ENCODE measurements around the gene C11orf58. TPM values are rescaled to one million over a fixed set of nuclear protein-coding genes. Genes with fewer than 3 reads are reported as not detected.
A peak's percentile ranks its signal among the peaks of the same experiment; 100 is the strongest.

C11orf58 gene
- total RNA-seq, 1 experiment from 2014 or later = 157 TPM

DNA sequence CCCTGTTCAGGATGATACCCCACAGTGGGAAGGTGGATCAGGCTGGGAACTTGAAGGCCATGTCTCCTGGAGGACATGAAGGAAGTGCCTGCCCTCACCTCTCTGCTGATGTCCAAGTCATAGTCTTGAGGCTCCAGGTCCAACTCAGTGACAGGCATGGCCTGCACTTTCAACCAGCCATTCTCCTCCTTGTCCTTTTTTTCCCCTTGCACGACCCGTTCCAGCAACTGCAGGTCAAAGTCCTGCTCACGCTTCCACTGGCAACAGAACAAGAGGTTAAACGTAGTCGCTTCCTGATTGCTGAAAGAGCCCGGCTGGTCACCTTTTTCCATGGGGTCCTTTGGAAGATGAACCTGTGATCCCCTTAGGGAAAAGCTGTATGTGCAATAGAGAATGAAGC is 47.7 kb downstream of the C11orf58 start:
- no peak overlapping the region for H3K4me3 Mint-ChIP-seq (ENCODE audit: low read depth, unreplicated experiment)
- no peaks in the 10 kb centered on the region for H3K9me3 Mint-ChIP-seq (ENCODE audit: low read depth, unreplicated experiment)
- peak overlapping the region; percentile 42 for H3K27ac Mint-ChIP-seq (ENCODE audit: unreplicated experiment)
- H3K36me3 Mint-ChIP-seq (ENCODE audit: insufficient read depth, unreplicated experiment) = peaks cover 72% of the 10 kb centered on the region
- H3K27me3 Mint-ChIP-seq (ENCODE audit: unreplicated experiment) = no peaks in the 10 kb centered on the region
- BruUV-seq (replicated peaks) = no TSS peak
- intact Hi-C loops (cut with micrococcal nuclease; ENCODE audit: unreplicated experiment) = loop anchor here (5.0 kb wide), 2 partner anchors 96 to 276 kb away; no protein-coding TSS in a partner anchor
- DNase-seq = no peak
- CTCF ChIA-PET = interaction anchor here (0.6 to 1.3 kb wide), 3 partner anchors 24 to 154 kb away, joined by 3 to 5 read pairs (median 3); no protein-coding TSS in a partner anchor
- TF ChIP-seq, protein P1, sequence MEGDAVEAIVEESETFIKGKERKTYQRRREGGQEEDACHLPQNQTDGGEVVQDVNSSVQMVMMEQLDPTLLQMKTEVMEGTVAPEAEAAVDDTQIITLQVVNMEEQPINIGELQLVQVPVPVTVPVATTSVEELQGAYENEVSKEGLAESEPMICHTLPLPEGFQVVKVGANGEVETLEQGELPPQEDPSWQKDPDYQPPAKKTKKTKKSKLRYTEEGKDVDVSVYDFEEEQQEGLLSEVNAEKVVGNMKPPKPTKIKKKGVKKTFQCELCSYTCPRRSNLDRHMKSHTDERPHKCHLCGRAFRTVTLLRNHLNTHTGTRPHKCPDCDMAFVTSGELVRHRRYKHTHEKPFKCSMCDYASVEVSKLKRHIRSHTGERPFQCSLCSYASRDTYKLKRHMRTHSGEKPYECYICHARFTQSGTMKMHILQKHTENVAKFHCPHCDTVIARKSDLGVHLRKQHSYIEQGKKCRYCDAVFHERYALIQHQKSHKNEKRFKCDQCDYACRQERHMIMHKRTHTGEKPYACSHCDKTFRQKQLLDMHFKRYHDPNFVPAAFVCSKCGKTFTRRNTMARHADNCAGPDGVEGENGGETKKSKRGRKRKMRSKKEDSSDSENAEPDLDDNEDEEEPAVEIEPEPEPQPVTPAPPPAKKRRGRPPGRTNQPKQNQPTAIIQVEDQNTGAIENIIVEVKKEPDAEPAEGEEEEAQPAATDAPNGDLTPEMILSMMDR (IDR thresholded peaks at IDR 0.05; ENCODE audit: unreplicated experiment) = no peak
- peaks cover 81% of the 10 kb centered on the region for H3K4me1 Mint-ChIP-seq (ENCODE audit: low read depth, unreplicated experiment)

DNA sequence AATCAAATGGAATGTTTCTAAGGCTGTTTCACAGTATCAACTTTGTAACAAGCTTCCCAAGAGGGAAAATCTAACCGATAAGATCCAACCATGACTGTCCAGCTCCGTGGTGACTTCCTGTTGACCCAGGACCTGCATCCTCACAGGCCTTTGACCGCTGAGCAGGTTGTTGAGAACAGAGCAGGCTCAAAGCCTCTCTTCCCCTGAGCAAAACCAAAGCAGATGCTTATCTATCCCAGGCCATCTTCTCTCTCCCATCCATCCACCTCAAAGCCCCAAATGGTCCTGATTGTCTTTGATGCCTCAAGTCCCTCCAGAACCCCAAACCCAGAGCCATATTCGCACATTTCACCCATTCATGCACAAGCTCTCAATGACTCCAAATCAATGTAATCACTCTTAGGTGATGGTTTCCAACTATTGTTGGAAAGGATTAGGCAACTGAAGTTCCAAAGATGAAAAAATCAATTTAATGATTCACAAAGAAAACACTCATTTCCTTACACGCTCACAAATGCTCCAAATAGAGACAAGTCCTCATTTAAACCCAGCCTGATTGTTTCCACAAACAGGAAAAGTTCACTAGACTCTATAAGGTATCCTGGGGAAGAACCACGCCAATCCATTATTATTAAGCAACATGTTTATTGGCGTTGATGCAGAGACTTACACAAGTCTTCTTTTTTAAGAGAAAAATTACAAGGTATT is 48.7 kb downstream of the C11orf58 start:
- intact Hi-C loops (cut with micrococcal nuclease; ENCODE audit: unreplicated experiment) = loop anchor here (5.0 kb wide), 2 partner anchors 95 to 275 kb away; no protein-coding TSS in a partner anchor
- no TSS peak for BruUV-seq (replicated peaks)
- Mint-ChIP-seq H3K27ac (ENCODE audit: unreplicated experiment) (peak overlapping the region; percentile 48), H3K4me1 (ENCODE audit: low read depth, unreplicated experiment) (peaks cover 82% of the 10 kb centered on the region), H3K36me3 (ENCODE audit: insufficient read depth, unreplicated experiment) (peaks cover 76% of the 10 kb centered on the region), H3K9me3 (ENCODE audit: low read depth, unreplicated experiment) (no peaks in the 10 kb centered on the region), H3K27me3 (ENCODE audit: unreplicated experiment) (no peaks in the 10 kb centered on the region), H3K4me3 (ENCODE audit: low read depth, unreplicated experiment) (peak overlapping the region; percentile 15)
- TF ChIP-seq, protein P1 (IDR thresholded peaks at IDR 0.05; ENCODE audit: unreplicated experiment) = no peak
- DNase-seq = no peak
- CTCF ChIA-PET = interaction anchor here (0.7 to 1.3 kb wide), 2 partner anchors 68 to 96 kb away, joined by 3 to 4 read pairs; no protein-coding TSS in a partner anchor

DNA sequence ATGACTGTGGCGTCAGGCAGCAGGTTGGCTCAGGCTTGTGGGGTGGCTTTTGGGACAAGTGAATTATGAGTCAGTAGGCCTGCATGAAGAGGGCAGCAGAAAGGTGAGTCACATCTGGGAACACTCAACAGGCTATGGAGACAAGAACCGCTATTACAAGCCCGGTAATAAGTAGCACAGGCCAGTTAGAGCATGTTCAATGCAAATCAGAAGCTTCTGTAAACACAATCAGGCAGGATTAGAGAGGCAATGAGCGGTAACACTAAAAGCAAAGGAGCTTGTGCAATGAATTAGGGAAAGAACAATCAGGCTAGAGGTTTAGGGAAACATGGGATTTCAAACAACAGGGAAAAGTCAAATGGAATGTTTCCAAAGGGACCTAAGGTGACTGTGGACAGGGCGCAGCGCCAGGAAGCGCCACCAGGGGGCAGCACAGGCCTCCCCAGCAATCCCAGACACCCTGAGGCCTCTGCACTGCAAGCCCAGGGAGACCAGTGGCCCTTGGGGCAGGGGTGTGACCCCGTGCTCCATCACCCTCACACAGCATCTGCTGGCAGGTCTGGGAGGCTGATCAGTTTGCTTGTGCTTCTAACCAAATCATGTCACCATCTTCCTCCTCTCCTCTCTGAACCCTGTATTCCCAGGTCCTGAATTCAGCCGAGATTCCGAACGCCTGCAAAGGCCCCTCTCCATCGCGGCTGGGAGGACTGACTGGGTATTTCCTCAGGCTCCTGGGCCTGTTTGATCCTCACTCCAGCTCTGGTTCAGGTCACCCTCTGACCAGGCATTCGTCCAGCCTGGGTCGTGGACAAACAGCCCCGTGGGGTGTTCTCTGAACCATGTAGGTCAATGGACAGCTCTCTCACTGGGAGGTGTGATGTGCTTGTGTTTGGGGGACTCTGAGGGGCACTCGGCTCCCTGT is 50.0 kb downstream of the C11orf58 start:
- intact Hi-C loops (cut with micrococcal nuclease; ENCODE audit: unreplicated experiment) = loop anchor here (2.0 to 5.0 kb wide), 3 partner anchors 32 to 274 kb away; no protein-coding TSS in a partner anchor
- DNase-seq = peak; percentile 79
- no TSS peak for BruUV-seq (replicated peaks)
- CTCF ChIA-PET = interaction anchor here (0.5 to 1.8 kb wide), 3 partner anchors 9 to 93 kb away, joined by 5 read pairs; no protein-coding TSS in a partner anchor
- TF ChIP-seq, protein P1 (IDR thresholded peaks at IDR 0.05; ENCODE audit: unreplicated experiment) = peak; percentile 96
- Mint-ChIP-seq H3K4me3 (ENCODE audit: low read depth, unreplicated experiment) (peak overlapping the region; percentile 47), H3K9me3 (ENCODE audit: low read depth, unreplicated experiment) (no peaks in the 10 kb centered on the region), H3K27me3 (ENCODE audit: unreplicated experiment) (no peaks in the 10 kb centered on the region), H3K27ac (ENCODE audit: unreplicated experiment) (peak overlapping the region; percentile 48), H3K4me1 (ENCODE audit: low read depth, unreplicated experiment) (peaks cover 71% of the 10 kb centered on the region), H3K36me3 (ENCODE audit: insufficient read depth, unreplicated experiment) (peaks cover 74% of the 10 kb centered on the region)

DNA sequence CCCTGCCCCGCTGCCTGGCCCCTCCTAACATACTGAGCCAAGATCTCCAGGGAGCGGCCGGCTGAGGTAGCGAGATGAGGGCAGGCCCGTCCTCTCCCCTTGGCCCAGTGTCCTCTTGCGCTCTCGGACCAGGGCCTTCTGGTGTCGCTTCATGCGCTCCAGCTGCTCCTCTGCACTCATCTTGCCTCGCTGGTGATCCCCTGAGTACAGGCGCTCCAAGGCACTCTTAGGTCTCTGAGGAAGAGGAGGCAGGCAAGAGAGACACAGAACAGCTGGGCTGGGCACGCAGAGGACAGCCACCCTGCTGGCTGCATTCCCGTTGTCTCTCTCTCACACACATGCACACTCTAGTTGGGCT is 50.6 kb downstream of the C11orf58 start:
- Mint-ChIP-seq H3K9me3 (ENCODE audit: low read depth, unreplicated experiment) (no peaks in the 10 kb centered on the region), H3K27ac (ENCODE audit: unreplicated experiment) (peak overlapping the region; percentile 48), H3K4me3 (ENCODE audit: low read depth, unreplicated experiment) (no peak overlapping the region), H3K27me3 (ENCODE audit: unreplicated experiment) (no peaks in the 10 kb centered on the region), H3K4me1 (ENCODE audit: low read depth, unreplicated experiment) (peaks cover 64% of the 10 kb centered on the region), H3K36me3 (ENCODE audit: insufficient read depth, unreplicated experiment) (peaks cover 76% of the 10 kb centered on the region)
- DNase-seq = no peak
- TF ChIP-seq, protein P1 (IDR thresholded peaks at IDR 0.05; ENCODE audit: unreplicated experiment) = no peak
- BruUV-seq (replicated peaks) = no TSS peak
- CTCF ChIA-PET = interaction anchor here (1.8 kb wide), 1 partner anchor 93 kb away, joined by 5 read pairs; no protein-coding TSS in a partner anchor
- intact Hi-C loops (cut with micrococcal nuclease; ENCODE audit: unreplicated experiment) = loop anchor here (2.0 to 5.0 kb wide), 3 partner anchors 32 to 273 kb away; no protein-coding TSS in a partner anchor

Measured in Calu3 (cell line).